Spleen (tissue), 11 donors: ENCODE measurements around the gene KLKB1. TPM values are rescaled to one million over a fixed set of nuclear protein-coding genes. Genes with fewer than 3 reads are reported as not detected.
A peak's percentile ranks its signal among the peaks of the same experiment; 100 is the strongest.

Source experiments
- DNase-seq: peaks from one replicate; pipeline ENCODE4 v3.0.0-alpha.2; 2020
- H3K27ac ChIP-seq, 8 donors: fragments of 200-600 bp; sonication (generic) in 7 of 8; 1 replicate in 4 of 8; 2 replicates in 4 of 8; pipeline versions ENCODE4 v1.5.0 to v1.8.0; 2016 to 2021; ENCODE audit warnings: inconsistent platforms in 4 of 8, mild to moderate bottlenecking in 4 of 8, moderate library complexity in 1 of 8
- H3K27me3 ChIP-seq, 7 donors: fragments of 200-600 bp; sonication (generic) in 6 of 7; replicated peaks in 1 of 7; 1 replicate in 4 of 7; 2 replicates in 3 of 7; pipeline versions ENCODE4 v1.5.0 to v1.8.0; 2016 to 2021; ENCODE audit warnings: inconsistent platforms in 3 of 7, mild to moderate bottlenecking in 1 of 7
- H3K36me3 ChIP-seq, 6 donors: fragments of 200-600 bp; sonication (generic) in 5 of 6; 1 replicate in 4 of 6; 2 replicates in 2 of 6; pipeline versions ENCODE4 v1.5.0 to v1.8.0; 2016 to 2021; ENCODE audit warnings: inconsistent platforms in 2 of 6
- H3K4me1 ChIP-seq, 6 donors: fragments of 200-600 bp; sonication (generic) in 5 of 6; 1 replicate in 3 of 6; 2 replicates in 3 of 6; pipeline versions ENCODE4 v1.5.0 to v1.8.0; 2016 to 2021; ENCODE audit warnings: inconsistent platforms in 3 of 6
- H3K4me3 ChIP-seq, 8 donors: fragments of 200-600 bp; sonication (generic) in 7 of 8; 1 replicate in 4 of 8; 2 replicates in 4 of 8; pipeline versions ENCODE4 v1.5.0 to v1.8.0; 2016 to 2021; ENCODE audit warnings: inconsistent platforms in 4 of 8, mild to moderate bottlenecking in 4 of 8, moderate library complexity in 2 of 8
- H3K9me3 ChIP-seq, 8 donors: fragments of 200-600 bp; sonication (generic) in 7 of 8; 1 replicate in 4 of 8; 2 replicates in 4 of 8; pipeline versions ENCODE4 v1.5.0 to v1.8.0; 2016 to 2021; ENCODE audit warnings: inconsistent platforms in 4 of 8
- POLR2A ChIP-seq, 3 donors: fragments of 450-650 bp; IDR thresholded peaks; one replicate each; pipeline ENCODE4 v1.5.1; 2017; ENCODE audit warnings: antibody characterized with exemption in 3 of 3, mild to moderate bottlenecking in 1 of 3
- POLR2AphosphoS5 ChIP-seq, 3 donors: sonication (generic); formaldehyde crosslinking; IDR thresholded peaks; one replicate each; pipeline ENCODE4 v1.5.1; 2017; ENCODE audit warnings: antibody characterized with exemption in 3 of 3
- WGBS, 5 donors: extraction: QIAGEN DNeasy Blood & Tissue Kit in 3 of 5; methylation state at CpG; one replicate each; pipeline versions ENCODE4 v1.1.5 to v1.1.7; 2013 to 2018; 5-methylcytosine and 5-hydroxymethylcytosine counted together
- intact Hi-C: fragments of 100-400 bp; cut with DNase I; formaldehyde crosslinking; loops from one replicate; pipeline ENCODE4 v1.15.0; 2023; ENCODE audit warnings: low total_unique reads
- polyA plus RNA-seq, 3 donors: library from polyadenylated mRNA; stranded (reverse); fragments of 200-250 nt; gene quantifications; one replicate each; pipeline ENCODE4 v1.2.1, GENCODE V29; 2013
- total RNA-seq, 7 donors: library from RNA; depleted of rRNA in 3 of 7; stranded (reverse); fragments of >200 nt in 3 of 7; fragmentation: NEBNext Ultra II Directional in 4 of 7; extraction: Animal tissue kit (Norgen Biotek cat#: 25700) in 4 of 7; gene quantifications; one replicate each; pipeline versions ENCODE4 v1.1.0 to v1.2.1, GENCODE V29; 2016 to 2021
- TF ChIP-seq, protein P1 (sequence below), 11 experiments: fragments of 200-600 bp in 7 of 11; fragments of 450-650 bp in 4 of 11; sonication (generic) in 4 of 11; IDR thresholded peaks in 8 of 11; conservative IDR thresholded peaks in 3 of 11; 1 replicate in 7 of 11; 2 replicates in 4 of 11; pipeline versions ENCODE4 v1.4.0 to v1.8.0; 2016 to 2021; ENCODE audit warnings: antibody characterized with exemption in 11 of 11, inconsistent platforms in 4 of 11, mild to moderate bottlenecking in 1 of 11
- donor health status: healthy with polysubstance abuse.
- donor health status: DM: no; HTN: no; CAD: no; lungs with moderate emphysema.
- donor health status: DM: no; HTN: no; CAD: no.
- donor health status: Bipolar disorder and iron deficiency.
- donor health status: healthy.
- donor health status: DM: no; HTN: no; CAD: no.
- donor health status: DM: yes; HTN: yes; CAD: no.

Gene KLKB1
- total and polyA plus RNA-seq, 10 donors = 0.67 to 5.8 (median 1.7) TPM

DNA sequence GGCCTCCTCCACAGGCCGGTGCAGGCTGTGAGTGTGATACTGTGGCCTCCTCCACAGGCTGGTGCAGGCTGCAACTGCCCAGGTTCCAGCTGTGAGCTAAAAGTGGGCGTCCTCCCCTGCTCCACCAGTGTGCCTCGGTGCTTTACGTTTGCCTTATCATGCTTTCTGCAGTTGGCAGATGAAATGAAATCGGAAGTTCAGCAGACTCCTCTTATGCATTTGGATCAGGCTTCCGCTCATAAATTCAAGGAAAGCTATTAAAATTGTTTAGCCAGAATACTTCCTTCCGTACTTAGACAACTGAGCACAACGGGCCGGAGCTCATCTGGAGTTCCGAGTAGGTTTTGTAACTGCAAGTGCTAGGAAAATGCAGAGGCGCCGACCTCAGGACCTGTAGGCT, 23.9 kb upstream of the KLKB1 start:
- peak overlapping the region in 3 of 8 donors; percentile 19 to 80 (median 64) for H3K27ac ChIP-seq
- no peak for TF ChIP-seq POLR2A (IDR thresholded peaks at IDR 0.05)
- peak in 2 of 3 donors; percentile 33 to 40 for TF ChIP-seq POLR2AphosphoS5 (IDR thresholded peaks at IDR 0.05)
- TF ChIP-seq, protein P1, sequence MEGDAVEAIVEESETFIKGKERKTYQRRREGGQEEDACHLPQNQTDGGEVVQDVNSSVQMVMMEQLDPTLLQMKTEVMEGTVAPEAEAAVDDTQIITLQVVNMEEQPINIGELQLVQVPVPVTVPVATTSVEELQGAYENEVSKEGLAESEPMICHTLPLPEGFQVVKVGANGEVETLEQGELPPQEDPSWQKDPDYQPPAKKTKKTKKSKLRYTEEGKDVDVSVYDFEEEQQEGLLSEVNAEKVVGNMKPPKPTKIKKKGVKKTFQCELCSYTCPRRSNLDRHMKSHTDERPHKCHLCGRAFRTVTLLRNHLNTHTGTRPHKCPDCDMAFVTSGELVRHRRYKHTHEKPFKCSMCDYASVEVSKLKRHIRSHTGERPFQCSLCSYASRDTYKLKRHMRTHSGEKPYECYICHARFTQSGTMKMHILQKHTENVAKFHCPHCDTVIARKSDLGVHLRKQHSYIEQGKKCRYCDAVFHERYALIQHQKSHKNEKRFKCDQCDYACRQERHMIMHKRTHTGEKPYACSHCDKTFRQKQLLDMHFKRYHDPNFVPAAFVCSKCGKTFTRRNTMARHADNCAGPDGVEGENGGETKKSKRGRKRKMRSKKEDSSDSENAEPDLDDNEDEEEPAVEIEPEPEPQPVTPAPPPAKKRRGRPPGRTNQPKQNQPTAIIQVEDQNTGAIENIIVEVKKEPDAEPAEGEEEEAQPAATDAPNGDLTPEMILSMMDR (IDR thresholded peaks at IDR 0.05 in 8 of 11, conservative IDR thresholded peaks at IDR 0.05 in 3 of 11) = no peak
- intact Hi-C loops = no loop called here

DNA sequence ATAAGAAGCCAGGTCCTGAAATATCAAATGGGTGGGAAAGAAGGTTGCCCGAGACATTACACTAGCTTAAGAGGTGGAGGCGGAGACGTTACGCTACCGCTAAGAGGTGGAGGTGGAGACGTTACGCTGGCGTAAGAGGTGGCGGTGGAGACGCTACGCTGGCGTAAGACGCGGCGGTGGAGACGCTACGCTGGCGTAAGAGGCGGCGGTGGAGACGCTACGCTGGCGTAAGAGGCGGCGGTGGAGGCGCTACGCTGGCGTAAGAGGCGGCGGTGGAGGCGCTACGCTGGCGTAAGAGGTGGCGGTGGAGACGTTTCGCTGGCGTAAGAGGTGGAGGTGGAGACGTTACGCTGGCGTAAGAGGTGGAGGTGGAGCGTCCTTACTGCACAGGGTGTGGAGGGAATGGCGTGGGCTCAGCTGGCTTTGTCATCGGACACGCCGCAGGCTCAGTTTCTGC, 23.2 kb upstream of the KLKB1 start:
- peaks cover 0 to 7% (median 5%) of the 10 kb centered on the region in 6 donors for H3K36me3 ChIP-seq
- H3K9me3 ChIP-seq = peaks cover 0 to 6% (median 4%) of the 10 kb centered on the region in 8 donors
- peaks cover 0 to 35% (median 9%) of the 10 kb centered on the region in 6 donors for H3K4me1 ChIP-seq
- TF ChIP-seq, protein P1 (IDR thresholded peaks at IDR 0.05 in 8 of 11, conservative IDR thresholded peaks at IDR 0.05 in 3 of 11) = no peak
- TF ChIP-seq POLR2A (IDR thresholded peaks at IDR 0.05) (no peak), POLR2AphosphoS5 (IDR thresholded peaks at IDR 0.05) (no peak)
- intact Hi-C loops = no loop called here
- whole genome bisulfite sequencing, 5 donors = 42 to 84% (median 57%) methylated on average over 44 to 45 of the region's 45 CpGs
- H3K27ac ChIP-seq = peak overlapping the region in 3 of 8 donors; percentile 19 to 80 (median 64)
- no peak for DNase-seq
- H3K4me3 ChIP-seq = peak overlapping the region in 3 of 8 donors; percentile 13 to 64 (median 23)
- no peaks in the 10 kb centered on the region for H3K27me3 ChIP-seq

More for the DNA sequence above, 23.9 kb upstream of the KLKB1 start:
- WGBS, 5 donors = 43 to 68% (median 55%) methylated on average over 9 to 12 of the region's 12 CpGs
- no peak for DNase-seq
- Histone ChIP-seq H3K4me1 (peaks cover 0 to 35% (median 9%) of the 10 kb centered on the region in 6 donors), H3K4me3 (peak overlapping the region in 2 of 8 donors; percentile 23 to 64), H3K27me3 (no peaks in the 10 kb centered on the region), H3K9me3 (no peaks in the 10 kb centered on the region), H3K36me3 (peaks cover 0 to 9% (median 0%) of the 10 kb centered on the region in 6 donors)

DNA sequence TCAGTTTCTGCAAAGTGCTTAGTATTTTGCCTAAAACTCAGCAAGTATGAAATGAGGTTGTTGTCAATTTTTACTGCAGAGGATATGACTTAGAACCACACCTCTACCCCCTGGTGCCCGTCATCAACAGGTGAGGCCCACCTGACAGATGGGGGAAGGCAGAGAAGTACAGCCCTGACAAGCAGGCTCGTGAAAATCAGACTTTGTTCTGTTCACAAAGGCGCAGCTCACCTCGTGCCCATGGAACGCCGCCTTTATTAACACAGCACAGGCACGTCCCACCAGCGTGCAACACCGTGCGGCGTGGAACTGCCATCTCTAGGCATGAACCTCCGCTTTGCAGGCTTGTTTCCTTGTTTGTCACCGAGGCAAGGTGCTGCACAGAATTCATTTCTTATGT, 22.6 kb upstream of the KLKB1 start:
- H3K27ac ChIP-seq = peak overlapping the region in 3 of 8 donors; percentile 19 to 80 (median 64)
- DNase-seq = no peak
- H3K4me1 ChIP-seq = peaks cover 0 to 35% (median 9%) of the 10 kb centered on the region in 6 donors
- no peaks in the 10 kb centered on the region for H3K27me3 ChIP-seq
- no peak for TF ChIP-seq POLR2AphosphoS5 (IDR thresholded peaks at IDR 0.05)
- TF ChIP-seq, protein P1 (IDR thresholded peaks at IDR 0.05 in 8 of 11, conservative IDR thresholded peaks at IDR 0.05 in 3 of 11) = no peak
- TF ChIP-seq POLR2A (IDR thresholded peaks at IDR 0.05) = no peak
- intact Hi-C loops = no loop called here
- 82 to 92% (median 86%) methylated on average over 13 of the region's 13 CpGs for WGBS, 5 donors
- peaks cover 0 to 12% (median 11%) of the 10 kb centered on the region in 6 donors for H3K36me3 ChIP-seq
- peak overlapping the region in 3 of 8 donors; percentile 13 to 64 (median 23) for H3K4me3 ChIP-seq
- peaks cover 0 to 11% (median 8%) of the 10 kb centered on the region in 8 donors for H3K9me3 ChIP-seq

DNA sequence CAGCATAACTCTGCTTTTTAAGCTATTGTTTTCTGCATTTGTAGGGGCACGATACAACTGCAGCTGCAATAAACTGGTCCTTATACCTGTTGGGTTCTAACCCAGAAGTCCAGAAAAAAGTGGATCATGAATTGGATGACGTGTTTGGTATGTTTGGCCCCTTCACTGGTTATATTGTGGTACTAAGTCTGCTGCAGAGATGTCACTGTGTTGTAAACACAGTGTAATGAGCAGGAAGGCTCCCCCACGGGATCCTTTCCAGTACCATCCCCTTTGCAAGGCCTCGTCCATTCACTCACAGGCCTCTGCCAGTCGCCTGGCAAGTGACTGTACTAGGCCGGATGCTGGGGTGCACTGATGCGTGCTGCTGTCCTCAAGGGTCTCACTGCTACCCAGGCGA, 22.2 kb upstream of the KLKB1 start:
- H3K27ac ChIP-seq = no peak overlapping the region
- no peak overlapping the region for H3K4me3 ChIP-seq
- peaks cover 0 to 11% (median 8%) of the 10 kb centered on the region in 8 donors for H3K9me3 ChIP-seq
- H3K27me3 ChIP-seq = no peaks in the 10 kb centered on the region
- DNase-seq = no peak
- intact Hi-C loops = no loop called here
- TF ChIP-seq POLR2AphosphoS5 (IDR thresholded peaks at IDR 0.05) (no peak), POLR2A (IDR thresholded peaks at IDR 0.05) (no peak)
- TF ChIP-seq, protein P1 (IDR thresholded peaks at IDR 0.05 in 8 of 11, conservative IDR thresholded peaks at IDR 0.05 in 3 of 11) = no peak
- H3K36me3 ChIP-seq = peaks cover 0 to 17% (median 15%) of the 10 kb centered on the region in 6 donors
- peaks cover 0 to 35% (median 9%) of the 10 kb centered on the region in 6 donors for H3K4me1 ChIP-seq
- WGBS, 5 donors = 81 to 90% (median 84%) methylated on average over 8 of the region's 8 CpGs
